Stimulated activated naive CD4-positive, alpha-beta T cell (primary cell): ENCODE results near the gene C1orf53.
"Not testable (repeated sequence)": the region's sequence is repeated elsewhere in the genome, so short reads cannot be mapped to it uniquely, and the experiment has no call there.

ENCODE experiments used
- DNase-seq, 6 experiments: peaks; one replicate each; lab custom pipeline; 2025; lab: John Stamatoyannopoulos, UW

The C1orf53 gene

GRCh38 chr1:197902454-197903195, at the start of gene C1orf53:
Gene C1orf53, plus strand, starts transcription at chr1:197902630. Its CDS starts 20 bp downstream, at chr1:197902650.
- peak; percentile 32 to 84 (median 68) for DNase-seq

GRCh38 chr1:197855751-197856150, 46.7 kb upstream of the C1orf53 start:
- not testable (repeated sequence) for DNase-seq

GRCh38 chr1:197857477-197857876, 45.0 kb upstream of the C1orf53 start:
- no peak for DNase-seq

- DNase-seq: no peak
Measured at GRCh38 chr1:197859024-197859423, 43.4 kb upstream of the C1orf53 start.

GRCh38 chr1:197862221-197862620, 40.2 kb upstream of the C1orf53 start:
- no peak for DNase-seq

DNA sequence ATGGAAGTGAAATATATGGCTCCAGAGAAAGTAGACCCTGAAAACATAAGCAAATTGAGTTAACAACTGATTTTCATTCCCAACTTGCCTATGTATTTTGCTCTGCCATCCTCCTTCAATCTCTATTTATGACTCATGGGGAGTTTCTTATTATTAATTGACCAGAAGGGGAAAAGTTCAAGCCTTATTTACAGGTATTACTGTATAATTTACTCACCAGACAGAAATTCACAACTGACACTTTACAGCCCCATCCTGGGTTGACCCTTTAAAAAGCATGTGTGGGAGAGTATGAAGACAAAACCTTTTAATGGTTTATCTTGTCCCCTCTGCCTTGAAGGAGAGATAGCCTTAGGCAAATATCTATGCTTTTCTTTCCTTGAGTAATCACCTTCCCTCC, 39.8 kb upstream of the C1orf53 start:
- no peak for DNase-seq

DNA sequence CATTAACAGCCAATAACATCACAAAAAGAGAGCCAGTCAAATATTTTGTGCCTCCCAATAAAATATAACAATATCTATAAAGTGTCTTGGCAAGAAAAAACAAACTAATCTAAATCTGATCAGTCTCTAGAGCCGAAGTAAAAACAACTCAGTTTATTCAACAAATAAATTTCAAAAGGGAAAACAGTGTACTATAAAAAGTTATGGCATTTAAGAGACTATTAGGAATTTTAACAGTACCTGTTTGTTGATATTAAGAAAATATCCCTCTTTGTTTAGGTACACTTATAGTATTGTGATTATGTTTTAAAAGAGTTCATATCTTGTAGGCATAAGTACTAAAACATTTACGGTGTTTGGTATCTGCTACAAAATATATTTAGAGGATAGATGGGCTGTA, 36.6 kb upstream of the C1orf53 start:
- DNase-seq: no peak

DNA sequence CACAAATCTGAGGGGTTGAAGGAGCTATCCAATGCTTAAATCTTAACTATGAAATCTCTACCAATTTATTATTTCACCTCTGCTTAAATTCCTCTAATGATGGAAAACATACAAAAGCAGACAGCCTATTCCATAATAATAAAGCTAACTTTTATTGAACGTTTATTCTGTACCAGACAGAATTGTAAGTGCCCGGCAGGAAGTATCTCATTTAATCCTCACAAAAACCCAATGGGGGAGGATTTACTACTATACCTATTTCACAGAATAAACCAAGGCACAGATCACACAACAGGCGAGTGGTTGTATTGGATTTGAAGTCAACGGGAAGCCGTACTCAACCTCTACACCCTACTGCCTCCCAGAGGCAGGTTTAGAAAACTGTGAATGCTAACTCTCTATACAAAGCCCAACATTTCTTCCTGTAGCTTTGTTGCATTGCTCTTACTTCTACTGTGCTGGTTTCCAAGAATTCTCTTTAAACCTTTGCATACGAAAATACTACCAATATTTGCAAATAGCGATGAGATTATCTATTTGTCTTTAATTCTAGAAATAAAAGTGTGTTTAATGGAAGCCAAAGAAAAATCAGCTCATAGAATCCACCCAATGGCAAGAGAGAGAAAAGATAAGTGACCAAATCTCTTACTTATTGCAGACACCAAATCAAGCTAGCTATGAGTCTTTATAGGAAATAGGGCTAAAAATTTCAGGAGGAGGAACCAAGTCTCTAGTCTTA, 33.5 kb upstream of the C1orf53 start:
- peak in 5 of 6 experiments; percentile 3 to 46 (median 7) for DNase-seq

DNA sequence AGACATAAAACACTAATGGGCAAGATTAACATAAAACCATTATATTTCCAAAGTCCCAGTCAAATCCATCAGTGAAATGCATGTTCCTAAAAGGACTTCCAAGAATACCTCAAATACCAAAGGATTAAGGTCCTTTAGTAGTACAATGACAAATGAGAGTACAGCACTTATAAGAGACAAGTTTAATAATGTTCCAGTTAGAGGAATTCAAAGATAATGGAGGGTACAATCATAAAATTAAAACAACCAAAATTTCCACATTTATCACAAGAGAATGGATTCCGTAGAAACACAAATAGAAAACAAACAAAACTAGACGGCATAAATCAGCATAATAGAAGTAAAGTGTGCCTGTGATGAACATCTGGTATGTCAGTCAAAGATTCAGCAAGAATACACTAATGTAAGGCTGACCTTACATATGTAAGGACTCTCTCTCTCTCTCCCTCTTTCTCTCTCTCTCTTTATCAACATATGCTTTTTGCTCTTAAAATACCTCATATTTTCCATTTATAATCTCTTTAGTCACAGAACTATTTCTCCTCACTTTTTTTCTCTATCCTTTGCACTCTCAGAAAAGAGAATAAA, 32.8 kb upstream of the C1orf53 start:
- DNase-seq: no peak

GRCh38 chr1:197876894-197877293, 25.5 kb upstream of the C1orf53 start:
- DNase-seq: no peak

DNA sequence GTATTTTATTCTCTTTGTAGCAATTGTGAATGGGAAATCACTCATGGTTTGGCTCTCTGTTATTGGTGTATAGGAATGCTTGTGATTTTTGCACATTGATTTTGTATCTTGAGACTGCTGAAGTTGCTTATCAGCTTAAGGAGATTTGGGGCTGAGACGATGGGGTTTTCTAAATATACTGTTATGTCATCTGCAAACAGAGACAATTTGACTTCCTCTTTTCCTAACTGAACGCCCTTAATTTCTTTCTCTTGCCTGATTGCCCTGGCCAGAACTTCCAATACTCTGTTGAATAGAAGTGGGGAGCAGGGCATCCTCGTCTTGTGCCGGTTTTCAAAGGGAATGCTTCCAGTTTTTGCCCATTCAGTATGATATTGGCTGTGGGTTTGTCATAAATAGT, 22.0 kb upstream of the C1orf53 start:
- not testable (repeated sequence) for DNase-seq

DNA sequence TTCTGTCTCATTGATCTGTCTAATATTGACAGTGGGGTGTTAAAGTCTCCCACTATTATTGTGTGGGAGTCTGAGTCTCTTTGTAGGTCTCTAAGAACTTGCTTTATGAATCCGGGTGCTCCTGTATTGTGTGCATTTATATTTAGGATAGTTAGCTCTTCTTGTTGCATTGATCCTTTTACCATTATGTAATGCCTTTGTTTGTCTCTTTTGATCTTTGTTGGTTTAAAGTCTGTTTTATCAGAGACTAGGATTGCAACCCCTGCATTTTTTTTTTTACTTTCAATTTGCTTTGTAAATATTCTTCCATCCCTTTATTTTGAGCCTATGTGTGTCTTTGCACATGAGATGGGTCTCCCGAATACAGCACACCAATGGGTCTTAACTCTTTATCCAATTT, 20.2 kb upstream of the C1orf53 start:
- not testable (repeated sequence) for DNase-seq

- DNase-seq: no peak
Measured at GRCh38 chr1:197884173-197884572, 18.3 kb upstream of the C1orf53 start.

DNA sequence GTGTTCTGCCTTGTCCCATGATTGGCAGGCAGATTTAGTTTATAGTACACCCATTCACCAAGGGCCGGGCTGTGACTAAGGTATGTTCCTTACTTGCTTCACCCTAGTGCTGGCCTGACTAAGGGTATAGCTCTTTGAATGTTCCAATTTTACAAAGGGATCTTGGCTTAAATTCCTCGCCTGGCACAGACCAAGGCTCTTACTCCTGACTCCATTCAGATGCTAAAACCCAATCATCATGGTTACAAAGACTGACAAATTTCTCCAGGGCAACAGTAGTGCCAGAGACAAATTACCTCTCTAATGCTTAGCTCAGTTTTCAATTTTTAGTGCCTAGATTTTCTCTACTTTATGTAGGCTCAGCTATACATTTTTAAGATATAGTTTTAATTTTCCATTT, 11.5 kb upstream of the C1orf53 start:
- no peak for DNase-seq

DNA sequence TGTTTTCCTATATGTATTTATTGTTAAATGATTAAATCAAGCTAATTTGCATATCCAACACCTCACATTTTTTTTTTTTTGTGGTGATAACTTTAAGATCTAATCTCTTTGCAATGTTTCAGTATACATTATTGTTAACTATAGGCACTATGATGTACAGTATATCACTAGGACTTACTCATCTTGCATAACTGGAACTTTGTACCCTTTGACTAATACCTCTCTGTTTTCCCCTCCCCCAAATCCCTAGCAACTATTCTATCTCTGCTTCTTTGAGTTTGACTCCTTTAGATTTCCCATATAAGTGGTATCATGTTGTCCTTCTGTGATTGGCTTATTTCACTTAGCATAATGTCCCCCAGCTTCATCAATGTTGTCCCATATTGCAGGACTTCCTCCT, 9.7 kb upstream of the C1orf53 start:
- DNase-seq: no peak

DNA sequence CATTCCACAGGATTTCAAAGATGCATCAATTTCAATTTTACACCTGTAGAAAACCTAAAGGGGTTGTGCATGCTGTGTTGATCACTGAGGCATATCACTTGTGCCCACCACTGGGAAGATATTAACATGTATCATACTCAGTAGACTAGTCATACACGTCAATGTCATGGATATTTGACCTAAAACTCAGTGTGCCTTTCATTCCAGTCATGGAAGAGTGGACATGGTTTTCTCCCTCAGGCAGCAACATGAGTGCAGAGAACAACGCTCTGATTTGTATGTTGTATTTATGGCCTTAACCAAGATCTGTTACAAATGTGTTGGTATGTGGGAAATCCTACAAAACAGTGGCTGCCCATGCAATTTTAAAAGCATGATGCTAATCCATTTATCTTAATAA, 6.1 kb upstream of the C1orf53 start:
- DNase-seq: no peak

DNA sequence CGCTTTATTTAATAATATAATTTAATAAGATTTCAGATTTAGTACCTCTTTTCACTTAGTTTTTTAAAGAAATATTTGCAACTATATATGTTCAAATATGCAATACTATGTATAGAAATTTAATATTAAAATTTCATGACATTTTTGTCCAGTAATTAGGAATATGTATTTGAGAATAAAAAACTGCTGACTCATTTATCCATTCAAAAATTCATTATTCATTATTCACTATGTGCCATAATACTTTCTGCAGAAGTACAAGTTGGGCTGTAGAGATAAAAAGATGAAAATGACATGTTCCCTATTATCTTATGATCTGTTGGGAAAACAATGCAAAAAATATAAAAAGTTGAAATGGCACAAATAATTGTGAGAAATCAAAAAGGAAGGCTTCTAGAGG, 3.4 kb upstream of the C1orf53 start:
- no peak for DNase-seq

DNA sequence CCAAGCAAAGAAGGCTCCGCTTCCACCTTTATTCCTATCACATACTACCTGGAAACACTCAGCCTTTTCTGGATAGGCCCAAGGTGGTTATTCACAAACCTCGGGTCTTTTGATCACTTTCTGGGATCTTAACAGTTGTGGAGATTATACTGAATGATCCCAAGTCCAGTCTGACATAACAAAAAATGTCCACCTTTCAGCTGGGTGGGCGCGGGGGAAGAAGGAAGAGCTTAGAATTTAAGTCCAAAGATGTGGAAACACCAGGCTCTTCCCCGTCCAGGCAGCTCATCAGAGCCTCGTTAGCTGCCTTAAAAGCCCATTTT, 338 bp upstream of the C1orf53 start:
- DNase-seq: peak in 1 of 6 experiments; percentile 29

- DNase-seq: peak in 1 of 6 experiments; percentile 39
Measured at GRCh38 chr1:197903196-197903514, 725 bp downstream of the C1orf53 start.

GRCh38 chr1:197904126-197904787, 1.8 kb downstream of the C1orf53 start:
- DNase-seq: no peak

- no peak for DNase-seq
Measured at GRCh38 chr1:197905699-197906351, 3.4 kb downstream of the C1orf53 start.
